NCI-H1436 treated with DMSO at 0.1 percent for 48 hours (cell line): ENCODE data around the gene HDLBP.

Experiments
- DNase-seq: peaks from one replicate; lab custom pipeline; 2025; lab: John Stamatoyannopoulos, UW

HDLBP gene

DNA sequence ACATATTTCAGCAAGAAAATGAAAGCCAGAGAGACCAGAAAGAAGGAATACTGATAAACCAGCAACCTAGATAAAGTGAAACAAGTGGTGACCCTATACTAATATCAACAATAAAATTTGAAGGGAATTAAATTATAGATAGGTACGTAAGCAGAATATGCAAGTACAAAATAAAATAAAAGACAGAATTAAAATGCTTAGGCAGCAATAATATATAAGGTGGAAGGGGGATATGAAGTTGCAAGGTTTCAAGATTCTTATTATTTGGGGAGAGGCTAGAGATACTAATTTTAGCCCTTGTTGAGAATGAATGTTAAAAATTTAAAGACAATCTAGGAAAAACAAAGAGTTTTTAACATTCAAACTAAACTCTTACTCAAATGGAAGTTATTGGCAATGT, 39.6 kb downstream of the HDLBP start:
- no peak for DNase-seq

DNA sequence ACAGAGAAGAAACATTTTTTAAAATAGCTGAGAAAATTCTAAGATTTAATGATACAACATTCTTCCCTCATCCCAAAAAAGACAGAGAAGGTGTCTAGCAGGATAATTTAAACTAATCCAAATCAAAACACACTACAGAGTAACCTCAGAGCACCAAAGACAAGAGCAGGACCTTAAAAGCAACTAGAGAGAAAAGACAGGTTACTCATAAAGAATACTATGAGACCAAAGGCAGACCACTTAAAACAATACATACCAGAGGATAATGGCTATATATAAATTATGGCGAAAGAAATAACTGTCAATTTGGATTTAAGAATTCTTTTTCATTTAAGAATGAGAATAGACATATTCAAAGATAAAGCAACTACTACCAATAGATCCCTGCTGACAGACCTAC, 40.0 kb downstream of the HDLBP start:
- no peak for DNase-seq

DNA sequence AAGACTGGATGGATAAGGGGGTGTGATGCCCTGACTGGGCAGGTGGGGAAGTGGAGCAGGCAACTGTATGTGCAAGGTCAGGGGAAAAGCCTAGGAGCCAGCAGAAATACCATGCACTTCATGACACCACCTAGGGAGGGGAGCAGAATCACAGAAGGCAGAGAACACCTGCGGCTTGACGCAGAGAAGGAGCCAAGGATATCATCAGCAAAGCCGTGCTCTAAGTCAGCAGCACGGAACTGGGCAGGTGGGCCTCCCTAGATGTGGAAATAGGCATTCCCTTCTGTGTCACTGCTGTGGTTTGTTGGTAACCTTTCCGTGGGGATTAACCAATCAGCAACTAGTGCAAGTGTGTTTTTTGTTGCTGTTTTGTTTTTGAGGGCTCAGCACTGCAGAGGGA, 41.3 kb downstream of the HDLBP start:
- no peak for DNase-seq

DNA sequence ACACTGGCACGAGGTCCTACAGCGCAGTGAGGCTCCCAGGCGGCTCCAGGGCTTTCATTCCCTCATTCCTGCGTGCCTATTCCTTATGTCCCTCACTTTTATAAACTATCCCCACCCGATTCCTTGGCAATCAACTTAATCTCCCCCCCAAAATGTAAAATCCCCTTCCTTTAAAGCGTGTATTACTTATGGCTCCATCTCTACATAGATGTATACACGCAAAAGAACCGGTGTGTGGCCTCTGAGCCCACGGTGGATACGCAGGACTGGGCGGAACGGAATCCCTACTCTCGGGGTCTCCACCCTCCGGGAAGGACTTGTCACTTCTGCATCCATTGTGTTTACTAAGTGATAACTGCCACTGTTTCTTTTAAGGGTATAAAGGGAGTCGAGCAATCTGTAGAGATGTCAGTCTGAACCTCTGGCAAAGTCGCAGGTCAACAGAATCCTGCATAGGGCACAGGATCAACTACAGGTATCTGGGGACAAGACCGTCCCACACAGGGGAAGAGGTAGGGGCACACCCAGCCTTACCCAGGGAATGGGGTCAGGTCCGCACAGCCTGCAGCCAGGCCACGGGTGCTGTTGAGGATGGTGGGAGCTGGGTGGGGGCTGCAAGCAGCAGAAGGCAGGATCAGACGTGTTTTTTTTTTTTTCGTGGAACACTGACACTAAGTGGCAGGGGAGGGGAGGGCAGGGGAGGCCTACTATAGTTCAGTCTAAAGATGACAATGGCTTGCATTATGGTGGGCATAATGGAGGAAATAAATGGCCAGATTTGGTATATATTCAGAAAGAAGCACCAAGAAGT, 42.1 kb downstream of the HDLBP start:
- no peak for DNase-seq

DNA sequence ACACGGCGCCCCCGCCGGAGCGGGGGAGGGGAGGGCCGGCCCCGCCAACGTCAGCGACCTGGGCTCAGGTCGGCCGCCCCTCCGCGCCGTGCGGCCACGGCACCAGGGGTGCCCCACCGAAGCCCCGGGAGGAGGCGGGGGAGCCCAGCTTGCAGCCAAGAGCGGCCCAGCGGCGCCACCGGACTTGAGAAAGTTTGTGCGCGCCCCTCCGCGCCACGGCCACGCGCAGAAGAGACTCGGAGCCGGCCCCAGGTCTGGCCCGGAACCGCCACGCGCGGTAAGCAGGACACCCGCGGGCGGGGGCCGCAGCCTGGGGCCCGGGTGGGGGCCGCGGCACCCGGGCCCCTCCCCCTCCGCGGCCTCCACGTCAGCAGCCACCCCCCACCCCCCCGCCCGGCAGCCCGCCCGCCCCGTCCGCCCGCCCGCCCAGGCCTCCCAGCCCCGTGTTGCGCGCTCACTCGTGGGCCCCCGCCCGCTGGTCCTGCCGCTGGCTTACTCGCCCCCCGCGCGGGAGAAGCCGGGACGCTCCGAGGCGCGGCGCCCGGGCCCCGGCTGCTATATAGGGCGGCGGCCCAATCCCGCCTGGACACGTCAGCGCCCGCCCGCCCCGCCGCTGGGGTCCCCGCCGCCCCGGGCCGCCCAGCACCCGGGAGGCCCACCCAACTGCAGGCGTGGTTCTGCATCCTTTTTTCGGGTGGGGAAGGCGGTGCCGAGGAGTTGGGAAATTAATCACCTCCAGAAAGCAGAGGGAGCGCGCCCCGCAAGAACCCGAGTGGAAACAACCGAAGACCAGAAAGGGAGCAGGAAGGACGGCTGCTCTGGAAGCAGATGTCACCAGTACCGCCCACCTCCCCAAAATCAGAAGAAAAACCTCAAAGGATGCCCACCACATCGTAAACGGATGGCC, 42.9 kb downstream of the HDLBP start:
- no peak for DNase-seq

DNA sequence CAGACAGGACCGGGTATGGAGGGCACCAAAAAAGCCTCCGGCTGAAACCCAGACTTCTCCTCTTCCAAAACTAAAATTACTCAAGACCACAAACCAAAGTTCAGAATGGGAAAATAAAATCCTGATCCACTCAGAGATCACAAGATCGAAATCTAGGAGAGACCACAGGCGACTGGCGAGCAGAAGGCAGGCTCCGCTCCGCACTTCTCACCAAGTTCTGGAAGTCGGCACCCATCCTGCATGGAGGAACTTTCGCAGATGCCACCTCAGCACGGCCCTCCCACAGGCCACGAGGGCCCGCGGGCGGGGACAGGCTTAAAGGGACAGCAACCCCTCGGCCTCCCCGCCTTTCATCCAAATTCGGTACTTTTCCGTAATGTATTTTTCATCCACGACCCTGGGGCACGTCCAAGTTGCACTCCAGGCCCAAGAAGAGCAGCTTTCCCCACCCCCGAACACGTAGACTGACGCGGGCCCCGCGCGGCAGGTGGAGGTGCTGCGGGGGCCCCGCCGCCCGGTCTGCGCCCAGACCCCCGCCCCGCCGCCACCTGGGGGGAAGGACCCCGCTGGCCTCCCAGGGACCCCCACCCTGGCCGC, 43.7 kb downstream of the HDLBP start:
- DNase-seq: no peak

DNA sequence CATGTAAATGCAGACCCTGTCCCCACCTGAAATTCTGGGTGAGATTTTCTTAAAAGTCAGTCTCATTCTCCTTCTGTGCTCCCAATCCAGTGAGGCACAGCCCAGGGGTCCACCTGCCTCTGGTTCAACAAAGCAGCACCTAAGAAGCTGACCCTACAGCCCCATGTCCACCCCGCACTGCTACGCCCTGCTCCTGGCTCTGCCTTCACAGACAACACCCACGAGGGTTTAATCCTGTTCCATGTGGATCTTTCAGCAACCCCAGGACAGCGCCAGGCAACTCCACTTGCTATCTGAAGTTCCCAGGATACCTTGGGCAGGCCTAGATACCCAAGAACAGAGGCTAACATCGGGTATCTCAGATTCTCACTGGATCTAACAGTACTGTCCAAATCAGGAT, 44.9 kb downstream of the HDLBP start:
- DNase-seq: no peak

DNA sequence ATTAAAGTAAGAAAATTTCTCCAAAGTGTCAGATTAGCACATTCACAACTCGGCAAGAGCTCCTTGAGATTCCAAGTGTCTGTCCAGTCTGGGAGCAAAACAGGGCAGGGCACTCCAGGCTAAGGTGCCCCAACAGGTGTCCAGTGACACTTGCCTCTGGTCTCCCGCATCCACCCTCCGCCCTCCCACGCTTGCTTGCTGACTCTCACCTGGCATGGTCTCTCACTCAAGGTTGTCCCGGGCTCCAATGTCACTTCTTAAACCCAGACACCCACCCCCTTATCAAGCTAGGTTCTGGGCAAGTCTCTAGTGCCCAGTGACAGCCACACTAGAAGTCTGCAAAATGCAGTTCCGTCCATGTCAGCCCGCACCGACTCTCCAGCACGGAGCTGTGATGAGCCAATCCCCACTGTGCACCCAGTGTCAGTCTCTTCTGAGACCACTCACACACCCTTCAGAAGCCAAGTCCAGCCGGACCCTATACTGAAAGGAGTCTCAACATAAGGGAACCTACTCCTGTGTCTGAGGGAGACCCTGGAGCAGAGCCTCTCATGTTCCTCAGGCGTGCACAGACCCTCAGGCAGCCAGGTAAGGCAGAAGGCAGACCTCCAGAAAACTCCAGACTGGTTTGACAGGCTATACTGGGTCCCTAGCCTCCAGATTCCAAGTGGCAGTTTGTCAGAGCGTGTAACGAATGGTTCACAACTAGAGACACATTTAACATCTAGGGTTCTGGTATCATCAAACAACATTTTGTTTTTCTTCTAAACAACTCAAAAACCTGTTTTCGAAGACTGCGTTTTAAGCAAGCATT, 45.6 kb downstream of the HDLBP start:
- DNase-seq: no peak

DNA sequence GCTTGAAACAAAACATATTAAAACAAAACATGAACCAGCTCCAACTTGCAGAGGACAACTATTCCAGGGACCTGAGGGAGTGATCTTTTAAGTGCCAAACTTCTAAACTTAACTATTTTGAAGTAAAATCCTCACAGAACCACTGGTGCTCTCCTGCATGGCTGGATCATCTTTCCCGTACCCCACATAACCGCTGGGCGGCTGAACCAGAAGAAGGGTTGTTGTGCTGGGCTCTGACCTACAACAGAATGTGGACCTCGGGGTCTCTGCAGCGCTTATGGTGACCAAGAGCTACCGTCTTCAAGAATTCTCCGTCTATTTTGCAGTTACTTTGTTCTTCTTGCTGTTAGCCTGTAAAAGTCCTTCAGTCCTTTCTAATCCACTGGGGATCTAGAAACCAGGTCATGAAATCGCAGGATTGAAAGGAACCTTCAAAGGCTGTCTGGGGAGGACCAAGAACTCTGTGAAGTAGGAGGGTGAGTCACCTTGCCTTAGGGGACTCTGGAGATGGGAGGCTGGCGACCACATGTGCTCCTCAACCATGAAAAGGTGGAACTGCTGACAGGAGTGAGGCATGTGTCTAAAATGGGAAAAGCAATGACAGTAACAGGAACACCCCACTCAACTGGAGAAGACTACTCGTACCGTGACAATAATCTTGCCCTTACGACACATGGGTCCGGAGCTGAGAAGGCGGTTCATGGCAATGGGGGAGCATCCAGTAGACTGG, 46.6 kb downstream of the HDLBP start:
- no peak for DNase-seq

DNA sequence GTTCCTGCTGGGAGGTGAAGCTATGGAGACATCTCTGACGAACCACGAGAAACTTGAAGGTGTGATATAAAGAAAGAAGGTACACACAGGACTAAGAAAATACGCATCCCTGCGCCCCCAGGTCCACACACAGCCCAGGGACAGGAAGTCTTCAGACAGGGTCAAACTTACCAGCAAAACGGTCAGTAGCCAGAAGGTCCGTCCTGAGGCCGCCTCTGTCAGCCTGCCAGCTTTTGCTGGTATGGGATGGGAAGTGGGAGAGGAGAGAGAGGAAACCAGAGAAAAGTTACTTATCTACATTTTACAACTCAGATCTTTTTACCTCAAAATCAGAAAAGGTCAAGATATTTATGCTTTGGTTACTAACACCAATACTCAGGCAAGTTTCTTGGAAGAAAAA, 47.2 kb downstream of the HDLBP start:
- DNase-seq: no peak

DNA sequence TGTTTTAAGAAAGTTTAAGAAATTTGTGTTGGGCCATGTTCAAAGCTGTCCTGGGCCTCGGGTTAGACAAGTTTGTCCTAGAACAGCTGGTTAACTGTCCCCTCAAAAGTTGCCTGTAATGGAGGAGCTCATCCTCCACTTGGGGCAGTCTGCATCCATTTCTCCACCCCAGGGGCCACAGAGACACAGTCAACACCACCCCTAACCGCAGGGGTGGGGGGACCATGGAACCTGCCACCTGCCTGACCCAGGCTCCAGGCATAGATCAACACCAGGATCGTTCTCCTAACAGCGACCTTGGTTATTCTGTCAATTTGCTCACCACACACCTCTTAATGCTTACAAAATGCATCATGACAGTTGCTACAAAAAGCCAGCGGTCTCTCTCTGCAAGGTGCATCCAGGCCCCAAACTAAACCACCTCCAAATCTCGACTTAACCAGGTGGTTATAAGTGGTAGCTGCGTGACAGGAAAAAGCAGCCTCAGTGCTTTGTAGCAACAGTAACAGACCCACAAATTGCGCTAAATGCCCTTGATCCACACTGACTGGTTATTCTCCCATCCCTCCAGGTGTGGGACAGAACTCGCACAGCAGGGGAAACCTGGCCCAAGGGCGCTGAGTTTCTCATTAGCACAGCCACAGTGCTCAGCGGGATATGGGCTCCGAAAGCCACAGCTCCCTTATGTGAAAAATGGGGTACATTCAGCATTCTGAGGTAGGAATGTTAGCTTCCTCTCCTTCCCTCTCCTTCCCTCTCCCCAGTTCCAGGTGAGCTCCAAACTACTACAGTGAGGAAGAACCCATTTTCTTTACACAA, 48.0 kb downstream of the HDLBP start:
- DNase-seq: no peak

DNA sequence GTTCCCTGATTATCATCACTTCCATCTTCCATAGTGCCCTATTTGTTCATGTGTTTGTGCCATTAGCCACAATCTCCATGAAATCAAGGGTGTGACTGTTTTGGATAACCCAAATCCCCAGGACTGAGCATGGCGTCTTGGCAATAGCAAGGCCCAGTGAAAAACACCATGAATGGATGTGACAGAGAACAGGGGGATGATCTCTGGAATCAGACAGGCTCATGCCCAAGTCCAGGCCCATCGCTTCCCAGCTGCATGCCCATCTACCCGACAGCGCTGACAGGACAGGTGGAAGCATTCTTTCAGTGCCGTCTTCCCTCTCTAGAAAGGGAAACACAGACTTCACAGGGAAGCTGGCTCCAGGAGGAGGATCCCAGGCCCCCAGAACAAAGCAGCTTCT, 50.0 kb downstream of the HDLBP start:
- DNase-seq: no peak

DNA sequence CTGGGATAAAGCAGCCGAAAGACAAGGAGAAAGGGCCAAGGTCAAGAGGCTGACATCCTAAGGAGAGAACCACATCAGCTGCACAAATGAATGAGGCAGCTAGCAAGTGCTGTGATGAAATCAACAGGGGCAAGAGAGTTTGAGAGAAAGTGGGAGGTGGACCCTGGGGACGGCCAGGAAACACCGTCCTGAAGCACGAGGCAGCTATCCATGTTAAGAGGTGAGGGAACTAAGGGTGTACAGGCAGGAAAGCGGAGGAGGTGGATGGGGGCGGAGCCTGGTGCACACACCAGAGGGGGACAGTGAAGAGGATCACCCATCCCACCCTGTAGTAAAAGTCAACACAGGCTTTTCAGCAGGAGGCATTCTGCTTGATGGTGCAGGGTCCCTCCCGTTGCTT, 52.4 kb downstream of the HDLBP start:
- DNase-seq: no peak

DNA sequence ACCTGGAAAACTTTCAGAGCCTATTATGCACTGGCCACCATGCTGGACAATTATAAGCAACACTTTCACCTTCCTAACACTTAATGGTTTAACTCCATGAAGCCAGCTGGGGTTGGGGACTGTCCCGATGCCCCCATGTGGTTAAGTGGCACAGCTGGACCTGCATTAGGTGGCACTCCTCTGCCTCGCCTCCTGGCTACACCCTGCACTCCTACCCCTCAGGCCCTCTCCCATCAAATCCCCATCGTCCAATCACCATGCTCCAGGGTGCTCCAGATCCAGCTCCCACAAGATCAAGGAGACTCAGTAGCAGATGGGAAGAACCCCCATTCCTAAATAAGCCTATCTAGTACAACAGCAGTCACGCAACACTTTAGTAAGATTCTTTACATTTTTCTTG, 53.8 kb downstream of the HDLBP start:
- DNase-seq: no peak

DNA sequence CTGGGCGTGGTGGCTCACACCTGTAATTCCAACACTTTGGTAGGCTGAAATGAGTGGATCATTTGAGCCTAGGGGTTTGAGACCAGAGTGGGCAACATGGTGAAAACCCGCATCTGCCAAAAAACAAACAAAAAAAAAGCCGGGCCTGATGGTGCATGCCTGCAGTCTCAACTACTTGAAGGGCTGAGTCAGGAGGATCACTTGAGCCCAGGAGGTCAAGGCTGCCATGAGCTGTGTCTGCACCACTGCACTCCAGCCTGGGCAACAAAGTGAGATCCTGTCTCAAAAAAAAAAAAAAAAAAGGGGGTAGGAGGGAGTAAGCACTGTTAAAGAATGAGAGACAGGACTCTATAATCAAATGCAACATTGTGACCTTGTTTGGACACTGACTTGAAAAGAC, 54.6 kb downstream of the HDLBP start:
- no peak for DNase-seq

DNA sequence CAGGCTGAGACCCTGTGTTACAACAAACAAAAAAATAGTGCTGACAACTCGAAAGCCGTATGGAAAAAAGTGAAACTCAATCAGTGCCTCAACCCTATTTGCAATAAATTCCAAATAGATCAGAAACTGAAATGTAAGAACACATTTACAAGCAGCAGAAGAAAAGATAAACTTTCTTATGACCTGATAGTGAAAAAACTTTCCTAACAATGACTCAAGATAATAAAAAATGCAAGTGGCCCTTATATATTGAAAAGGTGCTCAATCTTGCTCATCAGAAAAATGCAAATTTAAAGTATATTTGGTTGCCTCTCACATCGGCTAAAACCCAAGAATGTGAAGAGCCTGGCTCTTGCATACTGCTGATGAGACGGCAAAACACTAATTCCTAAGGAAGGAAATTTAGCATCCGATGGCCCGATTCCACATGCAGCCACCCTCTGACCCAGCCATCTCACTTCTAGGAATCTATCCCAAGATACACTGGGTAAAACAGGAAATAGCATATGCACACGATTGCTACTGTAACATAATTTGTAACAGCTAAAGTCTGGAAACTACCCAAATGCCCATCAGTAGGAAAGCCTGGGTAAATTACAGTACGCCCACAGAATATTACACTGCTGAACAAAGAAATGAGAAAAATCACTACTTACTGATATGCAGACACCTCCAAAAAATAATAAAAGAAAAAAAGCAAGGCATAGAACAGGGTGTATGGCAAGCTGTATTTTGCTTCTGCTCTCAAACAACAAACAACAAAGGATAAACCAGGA, 56.8 kb downstream of the HDLBP start:
- DNase-seq: no peak

DNA sequence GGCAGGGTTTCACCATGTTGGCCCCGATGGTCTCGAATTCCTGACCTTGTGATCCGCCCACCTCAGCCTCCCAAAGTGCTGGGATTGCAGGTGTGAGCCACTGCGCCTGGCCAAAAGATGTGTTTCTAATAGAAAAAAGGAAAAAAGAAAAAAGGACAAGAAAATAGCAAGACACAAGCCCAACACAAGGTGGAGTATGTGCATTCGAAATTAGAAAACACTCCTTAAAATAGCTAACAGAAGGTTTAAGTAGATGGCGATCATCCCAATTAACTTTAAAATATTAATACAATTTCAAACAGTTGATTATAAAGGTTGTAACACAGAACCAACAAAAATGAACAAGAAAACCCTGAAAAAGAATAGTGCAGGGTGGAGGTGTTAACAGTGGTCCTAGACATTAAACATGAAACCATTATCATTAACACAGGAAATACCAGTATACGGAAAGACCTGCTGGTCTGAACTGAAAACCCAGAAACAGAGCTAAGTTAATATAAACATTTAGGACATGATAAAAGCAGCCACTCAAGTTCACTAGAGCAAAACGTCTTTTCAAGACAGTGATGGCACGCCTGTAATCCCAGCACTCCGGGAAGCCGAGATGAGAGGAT, 57.9 kb downstream of the HDLBP start:
- no peak for DNase-seq

DNA sequence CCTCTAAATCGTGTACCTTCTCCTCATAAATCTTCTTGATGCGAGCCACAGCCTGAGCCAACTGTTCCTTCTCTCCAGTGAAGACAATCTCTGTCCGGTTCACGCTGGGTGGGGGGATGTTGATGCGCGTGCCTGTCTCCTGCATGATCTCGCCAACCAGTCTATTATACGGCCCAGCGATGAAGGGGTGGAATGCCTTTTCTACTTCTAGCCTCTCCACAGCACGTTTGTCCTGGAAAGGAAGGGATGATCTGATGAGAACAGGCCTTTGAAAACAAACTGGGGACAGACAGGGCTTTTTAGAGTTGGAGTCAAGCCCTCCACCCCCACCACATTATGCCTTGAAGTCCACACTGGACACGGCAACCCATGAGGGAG, 59.3 kb downstream of the HDLBP start:
- no peak for DNase-seq

DNA sequence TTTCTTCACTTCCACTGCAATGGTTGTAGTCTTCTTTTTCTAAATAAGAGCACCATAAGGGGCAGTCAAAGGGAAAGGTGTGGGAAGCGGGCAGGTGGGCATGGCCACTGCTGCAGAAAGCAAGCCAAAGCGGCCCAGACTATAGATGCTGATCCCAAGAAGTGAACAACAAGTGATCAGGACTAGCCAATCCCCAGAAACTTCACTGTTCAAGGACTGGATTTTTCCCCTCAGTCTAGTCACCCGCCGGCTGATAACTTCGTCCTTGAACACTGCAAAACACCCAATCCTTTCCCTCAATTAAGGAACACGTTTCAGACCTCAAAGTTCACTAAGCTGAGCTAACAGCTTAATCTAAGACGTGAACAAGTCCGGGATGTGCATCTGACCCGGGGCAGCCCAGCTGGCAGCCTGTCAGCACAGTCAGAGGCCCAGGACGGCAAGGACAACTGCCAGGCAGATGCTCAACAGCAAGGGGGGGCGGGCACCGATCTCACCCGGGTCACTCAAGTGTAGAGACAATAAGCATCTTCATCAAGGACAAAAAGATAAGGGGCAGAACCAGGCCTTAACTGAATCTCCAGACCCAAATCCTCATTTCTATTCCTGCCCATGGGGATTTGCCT, 59.8 kb downstream of the HDLBP start:
- DNase-seq: no peak
